Stomach smooth muscle (tissue), 2 donors: ENCODE data around the gene NEDD4.
"Not testable (repeated sequence)": the region's sequence is repeated elsewhere in the genome, so short reads cannot be mapped to it uniquely, and the experiment has no call there.

ENCODE experiments used
- H3K27ac ChIP-seq: one replicate; pipeline ENCODE4 v1.7.0; 2013; ENCODE audit warnings: mild to moderate bottlenecking, low read length, inconsistent platforms
- H3K27me3 ChIP-seq, 2 donors: one replicate each; pipeline ENCODE4 v1.7.0; 2013; ENCODE audit warnings: low read length in 2 of 2; ENCODE audit not compliant: insufficient read depth in 2 of 2, control insufficient read depth in 1 of 2
- H3K36me3 ChIP-seq, 2 donors: one replicate each; pipeline ENCODE4 v1.7.0; 2013; ENCODE audit warnings: low read length in 2 of 2; ENCODE audit not compliant: control insufficient read depth in 2 of 2, insufficient read depth in 2 of 2
- H3K4me1 ChIP-seq: one replicate; pipeline ENCODE4 v1.7.0; 2013; ENCODE audit warnings: low read length; ENCODE audit not compliant: control insufficient read depth, insufficient read depth
- H3K4me3 ChIP-seq, 2 donors: one replicate each; pipeline ENCODE4 v1.7.0; 2013; ENCODE audit warnings: low read length in 2 of 2
- H3K9ac ChIP-seq, 2 donors: one replicate each; pipeline ENCODE4 v1.7.0; 2013; ENCODE audit warnings: low read length in 2 of 2, mild to moderate bottlenecking in 1 of 2
- H3K9me3 ChIP-seq, 2 donors: one replicate each; pipeline ENCODE4 v1.7.0; 2013; ENCODE audit warnings: low read length in 2 of 2; ENCODE audit not compliant: control insufficient read depth in 2 of 2
- donor health status: healthy.
- donor health status: Pancreatic carcinoma.

The NEDD4 gene

DNA sequence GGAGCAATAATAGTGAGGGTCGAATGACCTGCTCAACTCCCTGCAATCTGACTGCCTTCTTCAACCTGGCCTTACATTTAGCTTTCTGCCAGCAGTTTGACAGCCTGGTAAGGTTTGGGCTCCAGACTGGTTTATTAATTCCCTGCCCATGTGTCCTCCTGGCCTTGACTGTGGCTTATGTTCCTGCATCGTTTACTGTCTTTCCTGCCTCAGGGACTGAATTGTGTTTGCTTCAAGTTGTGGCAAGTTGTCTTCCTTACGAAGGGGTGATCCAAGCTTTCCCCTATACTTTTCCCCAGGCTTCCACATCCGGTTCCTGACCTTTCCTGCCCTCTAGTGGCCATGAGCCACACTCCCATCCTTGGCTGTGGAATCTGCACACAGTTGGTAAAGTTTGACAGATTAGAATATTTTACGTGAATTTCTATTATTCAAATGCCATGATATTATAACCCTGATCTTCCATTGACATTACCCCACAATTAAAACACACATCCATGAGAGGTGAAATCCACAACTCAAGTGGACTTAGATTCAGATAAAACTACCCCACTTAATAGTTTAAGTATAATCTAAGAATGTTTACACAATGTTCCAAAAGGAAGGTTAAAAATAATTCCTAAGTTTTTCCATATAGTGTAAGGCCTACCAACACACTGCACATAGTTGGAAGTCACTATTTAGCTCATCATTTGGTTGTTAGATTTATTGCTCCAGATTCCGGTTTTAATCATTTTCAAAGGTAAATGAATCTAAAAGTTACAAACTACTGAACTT lies 95.7 kb downstream of the NEDD4 start:
- Histone ChIP-seq H3K9ac (no peak overlapping the region), H3K4me3 (no peak overlapping the region), H3K4me1 (no peaks in the 10 kb centered on the region), H3K27ac (no peak overlapping the region), H3K36me3 (no peaks in the 10 kb centered on the region), H3K27me3 (no peaks in the 10 kb centered on the region), H3K9me3 (no peaks in the 10 kb centered on the region)

DNA sequence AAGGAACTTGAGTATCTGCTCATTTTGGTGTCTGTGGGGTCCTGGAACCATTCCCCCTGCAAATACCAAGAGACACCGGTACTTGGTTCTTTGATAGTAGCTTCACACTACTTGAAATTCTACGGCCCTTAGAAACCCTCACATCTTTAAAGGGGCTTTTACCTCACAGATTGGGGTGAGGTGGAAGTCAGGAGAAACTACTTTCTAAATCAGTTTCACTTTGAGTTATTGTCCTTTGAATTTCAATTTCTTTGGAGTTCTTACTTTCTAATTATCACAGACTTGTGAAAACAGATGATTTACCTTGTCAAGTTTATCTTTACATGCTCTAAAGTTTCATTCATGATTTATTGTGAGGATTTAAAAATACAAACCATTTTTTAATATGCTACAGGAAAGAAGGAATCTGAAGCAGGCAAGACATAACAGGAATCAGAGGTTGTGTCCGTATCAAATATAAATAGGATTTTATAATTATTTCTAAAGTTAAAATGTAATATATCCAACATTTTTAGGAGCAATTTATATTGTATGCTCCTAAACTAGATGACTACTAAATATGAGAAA lies 98.9 kb downstream of the NEDD4 start:
- Histone ChIP-seq H3K27ac (no peak overlapping the region), H3K36me3 (no peaks in the 10 kb centered on the region), H3K27me3 (no peaks in the 10 kb centered on the region), H3K9me3 (no peaks in the 10 kb centered on the region), H3K4me1 (no peaks in the 10 kb centered on the region), H3K4me3 (no peak overlapping the region), H3K9ac (no peak overlapping the region)

DNA sequence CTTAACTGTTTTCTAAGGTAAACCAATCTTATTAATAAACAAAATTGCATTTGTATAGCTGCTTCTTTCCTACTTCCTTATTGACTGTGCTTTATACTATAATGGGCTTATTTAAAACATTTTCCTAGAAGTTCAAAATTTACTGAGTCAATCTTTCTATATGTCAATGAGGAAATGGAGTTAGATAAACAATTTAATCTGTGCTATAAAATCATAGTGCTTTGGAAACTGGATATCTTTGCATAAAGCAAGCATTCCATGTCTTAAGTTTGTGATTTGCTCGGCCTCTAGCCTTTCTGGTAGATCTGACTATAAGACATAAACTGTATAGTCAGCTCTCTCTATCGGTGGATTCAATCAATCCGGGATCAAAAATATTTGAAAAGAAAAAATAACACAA lies 99.6 kb downstream of the NEDD4 start:
- H3K27ac ChIP-seq = no peak overlapping the region
- H3K4me1 ChIP-seq = no peaks in the 10 kb centered on the region
- peaks cover 2 to 3% of the 10 kb centered on the region in 2 donors for H3K9me3 ChIP-seq
- H3K27me3 ChIP-seq = no peaks in the 10 kb centered on the region
- no peak overlapping the region for H3K4me3 ChIP-seq
- no peak overlapping the region for H3K9ac ChIP-seq
- no peaks in the 10 kb centered on the region for H3K36me3 ChIP-seq

DNA sequence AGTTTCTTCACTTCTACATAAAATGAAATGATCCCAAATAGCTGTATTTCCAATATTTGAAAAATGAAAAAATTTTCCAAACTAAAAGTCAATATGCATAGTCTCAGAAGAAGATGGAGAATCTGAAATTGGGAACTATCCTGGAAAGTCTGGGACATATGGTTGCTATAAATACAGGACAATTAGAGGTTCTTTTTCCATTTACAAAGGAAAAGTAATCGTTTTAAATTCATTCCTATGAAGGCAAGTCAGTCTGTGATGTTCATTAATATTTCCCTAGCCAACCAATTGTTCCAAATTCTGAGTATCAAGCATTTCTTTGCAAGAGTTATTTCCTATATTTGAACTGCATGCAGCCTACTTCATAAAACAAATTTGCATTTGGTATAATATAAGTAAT lies 102.2 kb downstream of the NEDD4 start:
- Histone ChIP-seq H3K4me3 (no peak overlapping the region), H3K27ac (no peak overlapping the region), H3K36me3 (no peaks in the 10 kb centered on the region), H3K9ac (no peak overlapping the region), H3K9me3 (peaks cover 3 to 6% of the 10 kb centered on the region in 2 donors), H3K4me1 (no peaks in the 10 kb centered on the region), H3K27me3 (no peaks in the 10 kb centered on the region)

DNA sequence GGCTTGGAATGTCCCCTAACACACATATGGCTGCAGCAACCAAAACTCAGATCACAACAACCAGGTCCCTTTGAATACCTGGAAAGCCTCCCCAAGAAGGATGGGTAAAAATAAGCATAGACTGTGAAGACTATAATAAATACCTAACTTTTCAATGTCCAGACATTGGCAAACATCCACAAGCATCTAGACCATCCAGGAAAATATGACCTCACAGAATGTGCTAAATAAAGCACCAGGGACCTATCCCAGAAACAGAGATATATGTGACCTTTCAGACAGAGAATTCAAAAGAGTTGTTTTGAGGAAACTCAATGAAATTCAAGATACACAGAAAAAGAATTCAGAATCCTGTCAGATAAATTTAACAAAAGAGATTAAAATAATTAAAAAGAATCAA lies 109.2 kb downstream of the NEDD4 start:
- no peak overlapping the region for H3K9ac ChIP-seq
- no peak overlapping the region for H3K27ac ChIP-seq

DNA sequence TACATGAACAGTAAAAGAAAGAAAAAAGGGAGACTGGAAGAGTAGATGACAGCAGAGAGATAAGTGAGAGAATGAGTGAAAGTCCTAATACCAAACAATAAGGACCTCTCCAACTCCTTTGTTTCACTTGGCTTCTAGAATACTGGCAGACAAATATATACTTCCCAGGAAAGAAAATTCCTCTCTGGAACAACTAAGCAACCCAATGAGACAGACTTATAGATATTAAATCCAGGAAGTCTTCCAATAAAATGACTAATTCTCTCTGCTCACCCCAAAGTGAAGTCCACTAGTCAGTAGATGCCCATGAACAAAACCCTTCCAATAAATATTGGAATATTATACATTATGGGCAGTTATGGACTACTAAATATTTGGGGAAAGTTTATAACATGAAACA lies 114.2 kb downstream of the NEDD4 start:
- Histone ChIP-seq H3K27me3 (no peaks in the 10 kb centered on the region), H3K9me3 (no peaks in the 10 kb centered on the region), H3K4me1 (peaks cover 2% of the 10 kb centered on the region), H3K36me3 (no peaks in the 10 kb centered on the region), H3K9ac (no peak overlapping the region), H3K4me3 (no peak overlapping the region), H3K27ac (no peak overlapping the region)

More for the DNA sequence above, 109.2 kb downstream of the NEDD4 start:
- no peaks in the 10 kb centered on the region for H3K27me3 ChIP-seq
- no peaks in the 10 kb centered on the region for H3K36me3 ChIP-seq
- peaks cover 3 to 7% of the 10 kb centered on the region in 2 donors for H3K9me3 ChIP-seq
- no peak overlapping the region for H3K4me3 ChIP-seq
- peaks cover 4% of the 10 kb centered on the region for H3K4me1 ChIP-seq

DNA sequence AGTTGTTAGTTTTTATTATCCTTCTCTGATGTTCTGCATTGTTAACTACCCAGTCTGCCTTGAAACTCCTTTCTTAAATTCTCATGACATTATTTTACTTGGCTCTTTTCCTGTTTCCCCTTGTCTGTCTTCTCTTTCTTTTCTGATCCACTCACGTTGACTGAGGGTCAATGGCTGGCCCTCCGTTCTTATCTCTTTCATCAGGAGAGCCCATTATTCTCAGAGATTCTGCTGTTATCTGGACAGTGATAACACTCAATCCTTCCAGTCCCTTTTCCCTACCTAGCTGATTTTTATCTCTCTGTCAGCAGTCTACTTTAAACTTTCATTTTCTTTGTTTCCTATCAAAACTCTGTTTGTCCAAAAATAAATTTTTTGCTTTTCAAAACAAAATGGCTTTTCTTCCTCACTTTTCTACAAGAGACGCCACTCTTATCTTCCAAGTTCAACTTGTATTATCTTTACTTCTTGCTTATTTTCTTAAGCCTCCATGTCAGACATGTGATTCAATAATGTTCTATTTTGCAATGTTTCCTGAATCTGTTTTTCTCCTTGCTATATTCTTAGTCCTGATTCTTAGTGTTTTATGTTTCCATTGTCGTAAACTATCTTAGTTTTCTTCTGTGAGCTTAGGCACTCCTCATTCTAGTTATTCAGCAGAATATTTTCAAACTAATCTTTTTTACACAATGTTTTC lies 120.2 kb downstream of the NEDD4 start:
- Histone ChIP-seq H3K27me3 (no peaks in the 10 kb centered on the region), H3K27ac (no peak overlapping the region), H3K36me3 (no peaks in the 10 kb centered on the region), H3K4me3 (no peak overlapping the region), H3K9ac (no peak overlapping the region), H3K9me3 (no peaks in the 10 kb centered on the region), H3K4me1 (no peaks in the 10 kb centered on the region)

DNA sequence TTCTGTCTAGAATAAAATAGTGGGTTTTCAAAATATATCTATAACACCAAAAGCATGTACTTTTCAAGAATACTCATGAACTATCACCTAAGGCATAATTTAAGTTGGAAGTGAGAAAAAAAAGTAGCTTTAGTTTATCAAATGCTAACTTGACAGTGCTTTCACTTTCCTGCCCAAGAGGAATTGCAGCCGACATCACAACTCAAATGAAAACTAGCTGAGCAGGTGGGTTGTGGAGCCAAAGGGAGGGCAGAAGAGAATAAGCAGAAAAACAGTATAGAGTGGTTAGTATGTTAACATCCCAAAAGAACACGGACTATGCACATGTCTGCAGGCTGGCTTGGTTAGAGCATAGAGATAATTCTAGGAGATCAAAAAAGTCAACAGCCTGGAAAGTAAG lies 120.9 kb downstream of the NEDD4 start:
- Histone ChIP-seq H3K4me3 (no peak overlapping the region), H3K27ac (no peak overlapping the region), H3K36me3 (no peaks in the 10 kb centered on the region), H3K9ac (no peak overlapping the region), H3K9me3 (no peaks in the 10 kb centered on the region), H3K4me1 (no peaks in the 10 kb centered on the region), H3K27me3 (no peaks in the 10 kb centered on the region)

DNA sequence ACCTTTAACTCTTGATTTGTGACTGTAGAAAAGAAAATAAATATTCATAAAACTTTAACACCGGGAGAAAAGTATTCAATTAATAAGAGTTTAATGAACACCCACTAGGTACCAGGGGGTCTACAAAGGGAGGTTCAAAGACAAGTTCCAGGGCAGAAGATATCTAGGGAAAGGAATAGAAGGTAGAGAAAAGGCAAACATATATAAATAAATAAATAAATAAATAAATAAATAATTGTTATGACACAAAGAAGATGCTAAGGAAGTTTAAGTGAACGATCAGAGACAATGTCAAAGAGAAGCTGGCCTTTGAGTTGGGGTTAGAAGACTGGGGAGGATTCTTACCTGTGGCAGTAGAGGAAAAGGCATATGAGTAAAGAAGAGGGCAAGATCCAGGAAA lies 123.8 kb downstream of the NEDD4 start:
- Histone ChIP-seq H3K4me1 (no peaks in the 10 kb centered on the region), H3K27me3 (no peaks in the 10 kb centered on the region), H3K4me3 (no peak overlapping the region), H3K9me3 (no peaks in the 10 kb centered on the region), H3K9ac (no peak overlapping the region), H3K27ac (no peak overlapping the region), H3K36me3 (no peaks in the 10 kb centered on the region)

DNA sequence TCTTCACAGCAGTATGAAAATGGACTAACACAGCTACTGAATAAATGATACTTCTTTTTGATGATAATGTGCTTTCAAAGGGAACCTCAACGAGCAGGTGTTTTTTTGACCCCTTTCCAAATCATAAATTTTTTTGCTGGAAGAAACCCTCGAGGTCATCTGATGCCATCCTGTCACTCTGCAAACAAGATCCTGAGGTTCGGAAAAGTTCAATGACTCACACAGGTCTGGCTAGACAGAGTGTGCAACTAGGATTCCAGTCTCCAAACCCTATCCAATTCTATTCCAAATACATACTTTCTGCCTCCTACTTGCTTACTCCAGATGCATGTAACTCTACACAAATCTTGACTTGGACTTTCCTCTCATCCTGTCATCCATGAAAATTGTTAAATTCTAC lies 124.7 kb downstream of the NEDD4 start:
- Histone ChIP-seq H3K4me1 (no peaks in the 10 kb centered on the region), H3K9ac (no peak overlapping the region), H3K27me3 (no peaks in the 10 kb centered on the region), H3K4me3 (no peak overlapping the region), H3K27ac (no peak overlapping the region), H3K9me3 (no peaks in the 10 kb centered on the region), H3K36me3 (no peaks in the 10 kb centered on the region)

DNA sequence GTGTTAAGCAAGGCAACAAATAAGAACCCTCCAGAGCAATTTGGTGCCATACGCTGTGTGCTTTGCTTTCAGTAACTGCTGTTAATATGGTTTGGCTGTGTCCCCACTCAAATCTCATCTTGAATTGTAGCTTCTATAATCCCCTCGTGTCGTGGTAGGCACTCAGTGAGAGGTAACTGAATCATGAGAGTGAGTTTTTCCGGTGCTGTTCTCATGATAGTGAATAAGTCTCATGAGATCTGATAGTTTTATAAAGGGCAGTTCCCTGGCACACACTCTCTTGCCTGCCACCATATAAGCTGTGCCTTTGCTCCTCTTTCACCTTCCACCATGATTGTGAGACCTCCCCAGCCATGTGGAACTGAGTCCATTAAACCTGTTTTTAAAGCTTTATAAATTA lies 125.1 kb downstream of the NEDD4 start:
- H3K36me3 ChIP-seq = not testable (repeated sequence)

More for the DNA sequence above, 125.1 kb downstream of the NEDD4 start:
- H3K9ac ChIP-seq, H3K9me3 ChIP-seq, H3K27ac ChIP-seq, H3K27me3 ChIP-seq, H3K4me3 ChIP-seq, H3K4me1 ChIP-seq: not testable (repeated sequence)
